CD4-positive, alpha-beta T cell treated with Interleukin-17A for 4 hours (primary cell): ENCODE results near the gene ITPR3.
A peak's percentile ranks its signal among the peaks of the same experiment; 100 is the strongest.

ENCODE experiments used
- DNase-seq: peaks from one replicate; pipeline ENCODE4 v3.0.0-alpha.2; 2020; ENCODE audit warnings: mixed read lengths

The ITPR3 gene

DNA sequence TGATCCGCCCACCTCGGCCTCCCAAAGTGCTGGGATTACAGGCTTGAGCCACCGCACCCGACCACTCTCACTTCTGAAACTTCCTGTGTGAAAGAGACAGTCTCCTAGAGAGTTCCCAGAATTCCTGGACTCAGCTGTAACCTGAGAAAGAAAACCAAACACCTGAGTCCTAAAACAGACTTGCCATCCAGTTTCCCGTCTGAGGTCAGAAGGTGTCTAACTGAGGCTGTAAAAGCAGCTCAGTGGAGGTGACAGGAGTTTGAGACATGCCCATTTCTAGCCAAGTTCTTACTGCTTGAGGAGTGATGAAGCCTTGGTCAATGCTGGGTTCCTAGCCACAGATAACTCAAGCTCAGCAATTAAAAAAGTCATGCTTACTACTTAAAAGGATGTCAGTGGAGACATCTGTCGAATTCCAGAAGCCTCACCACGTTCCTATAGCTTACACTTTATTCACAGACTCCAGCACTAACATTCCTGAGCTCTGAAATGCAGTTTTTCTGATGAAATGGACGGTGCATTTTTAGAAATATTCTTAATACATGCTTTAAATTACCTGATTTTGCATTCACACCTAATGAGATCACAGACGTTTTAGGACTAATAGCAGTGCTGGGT is 84.3 kb downstream of the ITPR3 start:
- no peak for DNase-seq

DNA sequence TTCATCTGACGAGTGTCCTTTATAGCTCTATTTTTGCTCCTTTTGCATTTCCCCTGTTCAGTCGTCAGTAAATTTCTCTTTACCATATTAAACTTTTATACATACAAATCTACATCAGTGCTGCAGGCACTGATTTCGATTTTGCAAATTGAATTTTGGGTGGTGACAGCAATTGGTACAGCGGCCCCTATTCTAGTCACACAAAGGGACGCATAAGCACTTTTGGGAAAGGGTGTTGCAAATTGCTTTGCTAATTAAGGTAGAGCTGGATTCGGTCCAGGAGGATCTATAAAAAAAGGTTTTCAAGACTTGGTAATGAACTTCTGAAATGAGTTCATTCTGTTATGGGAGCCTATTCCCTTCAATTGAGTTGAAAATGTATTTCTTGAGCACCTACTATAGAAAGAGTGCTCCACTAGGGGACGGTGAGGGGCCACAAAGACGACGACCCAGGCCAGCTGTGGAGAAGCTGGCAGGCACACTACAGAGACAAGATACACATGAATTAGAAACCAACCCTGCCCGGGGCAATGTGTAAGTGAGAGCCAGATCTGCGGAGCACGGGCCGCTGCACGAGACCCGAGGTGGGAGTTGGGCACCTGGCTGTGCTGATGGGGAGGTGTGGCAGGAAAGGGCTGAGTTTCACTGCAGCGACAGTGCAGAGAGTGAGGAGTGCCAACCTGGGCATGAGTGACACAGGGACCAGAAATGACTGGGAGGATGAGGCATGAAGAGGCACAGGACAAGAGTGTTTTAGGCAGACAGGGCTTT is 85.0 kb downstream of the ITPR3 start:
- no peak for DNase-seq

DNA sequence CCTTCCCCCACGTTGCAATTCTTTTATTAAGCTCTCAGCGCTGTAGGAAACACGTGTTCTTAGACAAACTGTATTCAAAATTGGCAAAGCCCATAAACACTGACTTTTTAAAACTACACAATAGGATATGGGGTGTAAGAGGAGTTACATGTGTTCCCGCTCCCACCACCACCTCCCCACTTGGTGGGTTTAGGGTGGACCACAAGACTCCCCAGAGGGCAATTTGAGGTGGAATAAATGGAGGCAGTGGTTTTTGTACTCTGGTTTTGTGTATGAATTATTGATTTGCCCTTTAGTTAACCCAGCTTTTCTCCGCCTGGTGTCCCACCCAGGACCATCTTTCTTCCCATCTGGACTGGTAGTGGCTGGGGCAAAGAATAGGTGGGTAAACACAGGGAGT is 86.6 kb downstream of the ITPR3 start:
- no peak for DNase-seq

DNA sequence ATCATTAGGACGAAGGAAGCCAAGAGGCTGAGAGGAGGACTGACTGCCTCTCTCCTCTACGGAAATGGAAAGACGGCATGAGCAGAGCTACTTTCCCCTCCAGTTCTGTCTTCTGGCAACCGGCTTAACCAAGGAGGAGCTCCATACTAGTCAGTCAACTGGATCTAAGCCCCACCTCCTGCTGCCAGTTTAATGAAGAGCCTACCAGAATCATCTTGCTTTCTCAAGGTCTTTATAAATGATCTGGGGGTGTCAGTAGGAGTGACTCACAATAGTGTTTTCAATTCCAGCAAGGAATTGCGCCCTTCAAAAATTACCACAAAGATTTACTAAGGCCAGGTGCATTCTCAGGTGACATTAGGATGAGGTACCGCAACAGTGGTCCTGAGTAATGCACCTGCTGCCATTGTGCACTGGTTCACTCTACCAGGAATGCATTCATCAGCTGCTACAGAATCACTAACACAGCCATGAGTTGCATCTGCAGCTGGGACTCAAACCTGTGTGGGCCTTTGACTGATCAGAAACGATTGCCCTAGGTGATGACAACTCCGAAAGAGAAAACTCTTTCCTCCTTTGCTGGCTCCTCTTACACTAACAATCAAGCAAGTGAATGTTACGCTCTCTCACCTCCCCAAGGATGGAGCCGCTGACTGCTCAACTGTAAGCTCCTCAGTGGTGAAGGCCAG is 87.5 kb downstream of the ITPR3 start:
- no peak for DNase-seq

DNA sequence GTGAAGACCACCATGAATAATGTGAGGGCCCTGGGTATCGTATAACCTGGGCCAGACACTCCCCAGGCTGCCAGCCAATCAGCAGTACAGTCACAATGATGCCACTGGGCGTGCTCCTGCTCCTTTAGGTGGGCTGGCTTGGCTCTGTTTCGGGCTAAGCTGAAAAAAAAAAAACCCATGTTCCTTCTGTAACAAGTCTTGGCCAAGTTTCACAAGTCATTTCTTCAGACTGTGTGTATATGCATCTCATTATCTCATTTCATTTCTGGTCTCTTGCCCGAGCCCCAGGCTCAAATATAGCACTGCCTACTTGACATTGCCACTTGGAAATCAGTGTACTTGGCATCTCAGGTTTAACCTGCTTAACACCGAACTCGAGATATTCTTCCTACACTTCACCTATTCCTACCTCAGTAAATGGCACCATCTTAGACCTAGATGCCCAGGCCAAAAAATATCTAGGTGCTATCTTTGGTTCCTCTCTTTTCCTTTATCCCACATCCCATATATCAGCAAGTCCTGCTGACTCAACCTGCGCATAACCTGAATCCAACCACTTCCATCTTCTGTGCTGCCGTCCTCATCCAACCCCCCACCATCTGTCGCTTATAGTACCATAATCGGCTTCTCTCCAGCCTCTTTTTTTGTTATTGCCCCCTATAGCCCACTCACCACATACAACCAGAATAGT is 88.6 kb downstream of the ITPR3 start:
- no peak for DNase-seq

DNA sequence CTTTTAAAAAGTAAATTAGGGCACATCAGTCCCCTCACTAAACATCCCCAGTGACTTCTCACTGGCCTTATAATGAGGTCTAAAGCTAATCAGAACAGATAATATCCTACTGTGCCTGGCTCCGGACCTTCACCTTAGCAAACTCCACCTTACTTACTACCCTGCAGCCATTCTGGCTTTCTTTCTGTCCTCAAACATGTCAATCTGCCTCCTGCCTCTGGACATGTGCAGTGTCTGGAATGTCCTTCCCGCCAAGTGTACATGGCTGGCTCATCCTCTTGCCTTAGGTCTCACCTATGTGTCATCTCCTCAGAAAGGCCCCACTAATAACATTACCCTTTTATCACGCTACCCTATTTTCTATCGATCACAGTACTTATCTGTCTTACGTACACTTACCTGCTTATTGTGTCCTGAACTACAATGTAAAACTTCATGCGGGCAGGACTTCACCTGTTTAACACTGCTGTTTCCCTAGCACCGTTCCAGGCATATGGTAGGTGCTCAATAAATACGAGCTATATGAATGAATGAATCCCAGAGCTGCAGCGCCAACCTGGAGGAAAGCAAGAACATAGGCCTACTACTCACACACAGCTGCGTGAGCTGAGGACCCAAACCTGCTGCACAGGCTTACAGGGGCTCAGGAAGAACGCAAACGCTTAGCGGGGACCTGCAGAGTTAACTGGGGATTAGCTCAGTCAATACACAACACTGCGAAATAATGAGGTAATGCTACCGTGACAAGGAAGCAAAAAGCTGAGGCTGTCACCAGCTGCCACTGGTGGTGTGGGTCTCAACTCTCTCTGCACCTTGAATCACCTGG is 89.4 kb downstream of the ITPR3 start:
- no peak for DNase-seq

DNA sequence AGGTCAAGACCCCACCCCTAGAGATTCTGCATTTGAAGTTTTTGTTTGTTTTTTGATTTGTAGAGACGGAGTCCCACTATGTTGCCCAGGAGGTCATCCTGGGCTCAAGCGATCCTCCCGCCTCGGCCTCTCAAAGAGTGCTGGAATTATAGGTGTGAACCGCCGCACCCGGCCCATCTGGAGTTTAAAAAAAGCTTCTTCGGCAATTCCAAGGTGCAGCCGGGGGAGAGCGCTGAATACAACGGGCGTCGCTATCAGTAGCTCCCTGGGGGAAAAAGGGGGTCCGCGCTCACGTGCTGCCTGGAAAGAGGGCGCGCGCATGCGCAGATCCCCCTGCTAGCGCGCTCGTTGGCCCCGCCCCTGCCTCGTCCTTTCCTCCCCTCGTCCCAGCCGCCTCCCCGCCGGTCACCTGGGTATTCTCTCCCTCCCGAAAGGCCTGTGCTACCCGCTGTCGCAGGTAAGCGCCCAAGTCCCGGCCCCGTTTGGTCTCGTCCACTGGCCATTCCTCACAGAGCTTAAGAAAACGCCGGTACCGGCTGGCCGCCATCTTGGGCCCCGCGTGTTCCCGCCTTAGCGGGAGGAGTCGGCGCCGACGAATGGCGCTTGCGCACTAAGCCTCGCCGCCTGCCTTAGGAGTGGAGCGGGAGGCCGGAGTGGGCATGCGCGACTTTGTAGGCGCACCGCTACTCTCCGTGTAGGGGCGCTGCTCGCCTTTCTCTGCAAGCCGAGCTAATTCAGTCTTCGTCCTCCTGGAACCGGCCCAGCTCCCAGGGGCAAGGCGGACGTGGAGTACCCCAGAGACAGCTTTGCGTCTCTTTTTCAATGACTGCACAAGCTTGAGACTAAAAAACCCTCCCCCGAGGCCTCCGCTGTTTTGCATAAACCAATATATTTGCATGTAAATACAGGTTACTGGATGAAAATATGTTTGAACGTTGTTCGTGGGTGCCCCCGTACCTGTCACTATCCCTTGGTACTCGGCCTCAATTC is 90.3 kb downstream of the ITPR3 start, which contains the start of gene UQCC2:
TSS of gene UQCC2 (minus strand) at position 561 of the 990 bp plus-strand sequence. CDS start at position 547, 14 bp downstream.
- DNase-seq = peak; percentile 99

DNA sequence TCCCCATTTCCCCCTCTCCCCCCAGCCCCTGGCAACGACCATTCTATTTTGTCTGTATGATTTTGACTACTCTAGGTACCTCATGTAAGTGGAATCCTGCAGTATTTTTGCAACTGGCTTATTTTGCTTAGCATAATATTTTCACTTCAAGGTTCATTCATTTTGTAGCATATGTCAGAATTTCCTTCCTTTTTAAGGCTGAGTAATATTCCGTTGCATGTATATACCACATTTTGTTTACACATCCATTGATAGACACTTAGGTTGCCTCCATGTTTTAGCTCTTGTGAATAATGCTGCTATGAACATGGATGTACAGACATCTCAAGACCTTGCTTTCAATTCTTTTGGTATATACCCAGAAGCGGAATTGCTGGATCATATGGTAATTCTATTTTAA is 91.8 kb downstream of the ITPR3 start:
- no peak for DNase-seq

DNA sequence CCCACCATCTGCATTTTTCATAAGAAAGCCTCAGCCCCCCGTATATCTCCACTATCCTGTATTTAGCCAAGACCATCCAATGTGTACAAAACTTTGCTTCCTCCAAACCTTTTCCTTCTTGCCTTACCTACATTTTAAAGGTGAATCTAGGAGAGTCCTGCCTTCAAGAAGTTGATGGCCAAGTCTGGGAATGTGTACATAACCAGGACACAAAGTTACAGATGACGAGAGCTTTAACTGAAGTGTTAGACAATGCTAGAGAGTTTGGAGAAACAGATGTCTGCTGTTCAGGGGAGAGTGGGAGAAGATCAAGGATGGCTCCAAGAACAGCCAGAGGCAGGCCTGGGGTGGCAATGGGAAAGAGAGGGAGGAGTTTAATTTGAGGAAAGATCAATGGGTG is 92.7 kb downstream of the ITPR3 start:
- DNase-seq = no peak

DNA sequence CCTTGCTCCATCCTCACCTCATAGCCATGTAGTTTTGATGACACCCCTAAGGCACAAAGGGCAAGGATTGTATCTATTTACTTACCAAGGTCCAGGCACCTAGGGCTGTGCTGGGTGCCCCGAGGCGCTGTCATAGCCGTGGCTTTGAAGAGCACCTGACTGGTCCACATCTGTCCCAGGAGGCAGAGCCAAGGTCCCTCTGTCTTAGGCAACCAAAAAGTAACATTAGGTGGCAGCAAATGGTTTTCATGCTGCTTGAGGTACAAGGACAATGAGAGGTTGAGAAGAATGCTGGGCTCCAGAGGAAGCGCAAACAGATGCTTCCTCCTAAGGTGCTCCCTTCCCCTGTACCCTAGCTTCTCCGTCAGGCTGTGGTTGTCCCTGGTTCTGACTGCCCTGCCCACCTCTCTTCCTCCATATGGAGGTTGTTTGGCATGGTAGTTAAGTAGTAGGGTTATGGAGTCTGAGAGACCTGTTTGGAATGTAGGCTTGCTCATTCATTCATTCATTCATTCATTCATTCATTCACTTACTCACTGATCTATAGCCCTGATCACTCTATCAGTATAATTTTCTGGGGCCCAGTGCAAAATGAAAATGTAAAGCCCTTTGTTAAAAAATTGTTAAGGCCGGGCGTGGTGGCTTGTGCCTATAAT is 93.4 kb downstream of the ITPR3 start:
- no peak for DNase-seq

DNA sequence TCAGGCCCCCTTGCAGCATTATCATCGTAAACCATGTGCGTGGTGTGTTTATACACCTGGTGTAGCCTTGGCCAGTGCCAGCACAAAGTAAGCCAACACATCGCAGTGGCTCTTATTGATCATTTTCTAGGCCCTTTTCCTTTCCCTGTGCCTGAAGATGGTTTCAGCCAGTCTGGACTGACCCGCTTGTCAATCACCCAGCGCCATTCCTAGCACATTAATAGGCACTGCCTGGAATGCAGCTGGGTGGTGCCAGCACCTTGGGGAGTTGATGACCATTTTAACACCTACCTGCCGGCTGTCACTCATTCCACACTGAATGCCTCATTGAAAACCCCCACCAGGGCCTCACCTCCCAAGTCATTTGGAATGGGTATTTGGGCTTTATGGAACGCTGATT is 95.3 kb downstream of the ITPR3 start:
- no peak for DNase-seq

DNA sequence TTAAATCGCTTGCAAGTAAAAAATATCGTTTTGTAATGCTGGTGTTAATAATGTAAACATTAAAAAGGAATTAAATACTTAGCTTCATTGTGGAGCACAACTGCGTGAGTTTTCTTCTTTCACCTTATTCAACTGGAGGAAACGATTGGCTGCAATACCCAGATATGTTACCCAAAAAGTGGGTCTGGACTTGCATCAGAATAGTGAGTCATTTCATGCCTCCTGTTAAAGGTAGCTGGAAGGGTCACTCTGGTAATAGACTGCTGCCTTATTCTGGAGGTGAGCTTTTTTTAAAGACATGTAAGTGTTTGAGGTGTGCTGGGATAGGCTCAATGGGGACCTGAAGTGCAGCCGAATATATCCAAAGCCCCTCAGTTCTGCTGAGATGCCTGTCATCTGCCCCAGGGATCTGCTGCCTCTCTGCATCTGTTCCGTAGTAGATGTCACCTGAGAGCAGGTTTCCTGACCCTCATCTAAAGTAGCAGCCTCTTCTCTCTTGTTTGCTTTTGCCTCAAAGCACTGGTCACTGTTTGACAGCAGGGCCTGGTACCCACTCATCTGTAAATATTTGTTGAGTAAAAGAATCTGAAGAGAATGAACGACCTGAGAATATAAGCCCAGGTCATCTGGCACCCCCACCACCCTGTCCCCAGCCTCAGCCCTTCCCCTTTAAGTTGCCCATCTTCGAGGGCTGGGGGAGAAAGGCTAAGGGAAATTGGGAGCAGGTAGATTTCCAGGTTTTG is 95.9 kb downstream of the ITPR3 start:
- no peak for DNase-seq

DNA sequence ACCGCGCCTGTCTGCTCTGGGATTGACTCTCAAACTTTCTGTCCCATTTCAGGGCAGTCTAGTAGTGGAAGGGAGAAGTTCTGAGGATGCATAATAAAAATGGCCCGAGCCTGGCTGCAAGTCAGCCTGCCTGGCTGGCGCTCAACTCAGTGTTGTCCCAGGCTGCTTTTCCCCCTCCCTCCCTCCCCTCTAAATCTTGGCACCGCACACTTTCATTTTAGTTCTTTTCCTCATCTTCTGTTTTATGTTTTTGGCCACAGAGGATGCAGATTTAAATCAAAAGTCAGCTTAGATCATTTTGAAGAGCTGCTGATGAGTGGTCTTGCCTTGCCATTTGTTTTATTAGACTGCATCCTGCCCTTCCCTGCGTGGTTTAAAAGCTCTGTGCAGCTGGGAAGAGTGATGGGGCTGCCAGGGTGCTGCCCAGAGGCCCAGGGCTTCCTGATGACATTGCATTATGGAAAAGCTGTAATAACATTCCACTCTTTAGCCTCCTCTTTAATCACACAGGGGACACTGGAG is 96.9 kb downstream of the ITPR3 start:
- DNase-seq = no peak

DNA sequence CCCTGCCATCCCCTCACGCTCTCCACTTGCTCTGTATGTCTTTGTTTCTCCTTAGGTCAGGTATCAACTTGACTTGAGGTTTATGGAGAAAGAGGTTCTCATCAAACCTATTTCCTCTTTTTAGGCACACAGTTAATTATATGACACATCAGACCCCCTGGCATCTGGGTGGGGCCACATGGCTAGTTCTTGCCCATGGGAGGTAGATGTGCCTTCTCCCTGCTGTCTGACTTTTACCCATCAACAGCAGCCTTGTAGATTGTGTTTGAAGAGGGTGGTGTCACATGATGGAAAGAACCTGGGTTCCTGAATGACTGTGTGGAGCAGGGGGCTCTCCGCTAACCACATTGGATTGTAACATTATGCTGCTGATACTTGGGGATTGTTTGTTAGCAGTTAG is 97.6 kb downstream of the ITPR3 start:
- DNase-seq = no peak

DNA sequence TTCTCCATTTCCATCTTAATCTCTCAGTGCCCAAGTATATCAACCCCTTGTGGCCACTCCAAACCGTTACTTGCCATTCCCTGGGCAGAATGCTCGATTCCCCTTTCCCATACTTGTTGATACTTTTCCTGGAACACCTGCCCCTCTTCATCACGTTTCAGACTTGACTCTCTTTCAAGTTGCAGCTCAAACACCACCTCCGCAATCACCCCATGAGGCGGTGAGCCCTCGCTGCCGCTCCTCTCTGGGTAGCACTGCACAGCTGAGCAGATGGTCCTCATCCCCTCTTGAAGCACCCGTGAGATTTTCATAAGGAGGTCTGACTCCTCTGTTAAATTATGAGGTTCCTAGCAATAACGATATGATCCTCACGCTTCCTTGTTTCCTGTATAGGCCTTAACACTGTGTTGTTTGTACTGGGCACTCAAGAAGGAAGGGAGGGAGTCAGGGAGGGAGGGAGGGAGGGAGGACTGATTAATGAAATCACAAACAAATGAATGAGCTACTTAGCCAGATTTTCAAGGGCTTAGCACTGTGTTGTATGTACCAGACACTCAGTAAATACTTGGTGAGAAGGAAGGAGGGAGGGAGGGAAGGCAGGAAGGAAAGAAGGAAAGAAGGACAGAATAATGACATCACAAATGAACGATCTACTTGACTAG is 98.3 kb downstream of the ITPR3 start:
- DNase-seq = no peak

DNA sequence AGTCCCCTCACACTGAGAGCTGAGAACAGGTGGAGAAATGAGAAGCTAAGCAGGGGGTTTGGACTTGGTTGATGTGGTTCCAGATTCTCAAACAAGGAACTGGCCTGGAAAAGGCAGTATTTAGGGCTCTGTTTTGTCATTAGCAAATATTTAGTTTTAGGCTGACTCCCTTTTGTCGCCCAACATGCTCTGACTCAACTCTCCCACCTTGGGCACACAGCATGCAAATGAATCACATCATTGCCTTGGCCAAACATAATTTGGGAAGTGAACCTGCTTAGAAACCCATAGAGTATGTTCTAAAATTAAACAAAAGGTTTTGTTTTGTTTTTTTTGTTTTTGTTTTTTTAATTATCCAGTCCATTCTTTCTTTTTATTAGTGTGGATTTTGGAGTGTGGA is 99.9 kb downstream of the ITPR3 start:
- DNase-seq = no peak

DNA sequence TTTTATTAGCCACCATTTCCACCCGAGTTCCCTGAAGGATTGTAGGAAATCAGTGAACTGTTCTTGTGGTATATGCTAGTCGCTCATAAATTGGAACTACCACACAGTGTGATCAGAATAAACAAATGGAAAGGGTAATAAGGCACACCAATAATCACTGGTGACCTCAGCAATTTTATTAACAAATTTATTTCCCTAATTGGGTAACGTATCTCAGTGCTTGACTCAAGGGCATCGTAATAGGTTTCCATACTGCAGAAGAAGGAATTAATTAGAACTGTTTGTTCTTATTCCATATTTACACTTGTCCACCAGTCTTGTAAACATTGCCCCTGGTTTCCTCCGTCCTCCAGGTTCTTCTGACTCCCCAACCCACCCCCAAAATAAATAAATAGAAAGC is 100.4 kb downstream of the ITPR3 start:
- no peak for DNase-seq

DNA sequence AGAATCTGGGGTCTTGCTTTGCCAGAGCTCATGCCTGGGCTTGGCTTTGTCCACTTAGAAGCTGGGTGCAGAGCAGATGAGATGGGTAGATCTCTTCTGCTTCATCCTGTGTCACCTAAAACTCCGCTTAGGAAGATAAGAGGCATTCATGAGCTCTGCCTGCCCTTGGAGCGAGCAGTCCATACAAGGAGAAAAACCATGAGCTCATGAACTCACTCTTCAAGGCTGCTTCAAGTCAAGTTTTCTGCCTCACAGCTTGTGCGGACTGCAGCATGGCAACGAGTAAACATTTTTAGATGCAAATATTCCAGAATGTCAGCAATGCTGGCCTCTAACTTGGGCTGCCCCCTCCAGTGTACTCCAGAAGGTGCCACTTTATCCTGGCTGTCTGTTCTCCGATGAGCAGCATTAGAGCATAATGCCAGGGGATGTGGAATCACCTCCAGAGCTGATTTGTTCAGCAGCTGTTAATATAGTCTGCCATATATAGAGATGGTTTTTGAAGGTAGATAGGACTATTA is 101.0 kb downstream of the ITPR3 start:
- DNase-seq = no peak
